IPS DF 6.9 (cell line): ENCODE measurements around the gene CPOX.
"Not testable (repeated sequence)": the region's sequence is repeated elsewhere in the genome, so short reads cannot be mapped to it uniquely, and the experiment has no call there.

Experiments used
- DNase-seq: peaks from one replicate; pipeline ENCODE4 v3.0.0-alpha.2; 2013; ENCODE audit warnings: low read depth, low spot score
- H3K27ac ChIP-seq: one replicate; pipeline ENCODE4 v1.5.1; 2013; ENCODE audit warnings: low read length, control low read depth
- H3K27me3 ChIP-seq: 2 replicates; pipeline ENCODE4 v1.6.1; 2013; ENCODE audit warnings: mild to moderate bottlenecking, low read length; ENCODE audit not compliant: control insufficient read depth, insufficient read depth
- H3K36me3 ChIP-seq: 2 replicates; pipeline ENCODE4 v1.6.1; 2013; ENCODE audit warnings: low read length; ENCODE audit not compliant: control insufficient read depth, insufficient read depth
- H3K4me1 ChIP-seq: 2 replicates; pipeline ENCODE4 v1.6.1; 2013; ENCODE audit warnings: low read length; ENCODE audit not compliant: control insufficient read depth, insufficient read depth
- H3K4me3 ChIP-seq: 2 replicates; pipeline ENCODE4 v1.5.1; 2013; ENCODE audit warnings: mild to moderate bottlenecking, low read length
- H3K9me3 ChIP-seq: 2 replicates; pipeline ENCODE4 v1.6.1; 2013; ENCODE audit warnings: low read length, inconsistent platforms; ENCODE audit not compliant: control insufficient read depth, insufficient read depth
- WGBS: extraction: QIAGEN DNeasy Blood & Tissue Kit; methylation state at CpG from one replicate; pipeline ENCODE4 v1.1.7; 2013; ENCODE audit warnings: mixed read lengths, missing lambda C conversion rate; ENCODE audit not compliant: insufficient read length, insufficient coverage; 5-methylcytosine and 5-hydroxymethylcytosine counted together

Gene CPOX

GRCh38 chr3:98563661-98564281, 29.6 kb downstream of the CPOX start:
- Histone ChIP-seq H3K4me1 (no peaks in the 10 kb centered on the region), H3K27me3 (no peaks in the 10 kb centered on the region), H3K27ac (no peak overlapping the region), H3K36me3 (no peaks in the 10 kb centered on the region), H3K4me3 (no peak overlapping the region), H3K9me3 (no peaks in the 10 kb centered on the region)
- DNase-seq, result no peak
- WGBS, result no CpG with 5 or more reads among the region's 4 CpGs

DNA sequence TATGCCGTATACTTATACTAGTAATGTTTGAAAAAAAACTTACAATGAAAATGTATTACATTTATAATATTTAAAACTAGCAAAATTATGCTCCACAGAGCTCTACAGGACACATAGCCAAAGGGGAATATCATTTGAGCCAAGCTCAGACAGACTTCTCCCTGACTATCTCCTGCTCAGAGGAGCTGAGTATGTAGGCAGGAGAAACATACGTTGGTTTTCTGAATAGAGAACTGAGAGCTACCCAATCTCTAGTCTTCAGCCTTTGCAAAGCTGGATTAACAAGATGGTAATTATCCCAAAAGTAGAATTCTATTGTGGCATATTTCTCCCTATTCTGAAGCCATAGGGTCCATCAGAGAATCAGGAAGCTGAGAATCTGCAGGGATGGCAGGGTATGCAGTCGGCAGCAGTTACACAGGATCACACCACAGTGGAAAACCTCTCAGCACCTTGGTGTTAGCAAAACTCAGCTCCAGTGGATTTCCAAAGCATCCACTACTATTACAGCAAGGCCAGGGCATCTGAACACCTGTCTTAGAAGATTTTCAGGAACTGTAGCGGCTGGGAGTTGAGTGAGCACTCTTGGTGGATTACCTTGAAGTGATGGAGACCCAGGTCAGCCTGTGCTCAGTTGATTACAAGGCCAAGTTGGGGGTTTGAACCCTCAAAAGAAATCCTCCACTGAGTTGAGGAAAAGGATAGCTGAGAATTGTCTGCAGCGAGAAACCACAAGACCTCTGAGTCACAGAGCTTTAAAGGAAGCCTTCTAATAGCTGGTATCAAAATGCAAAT, 31.5 kb downstream of the CPOX start:
- H3K9me3 ChIP-seq, result no peaks in the 10 kb centered on the region
- no CpG with 5 or more reads among the region's 5 CpGs for WGBS
- H3K4me3 ChIP-seq, result no peak overlapping the region
- no peak for DNase-seq
- no peaks in the 10 kb centered on the region for H3K36me3 ChIP-seq
- no peaks in the 10 kb centered on the region for H3K27me3 ChIP-seq
- no peak overlapping the region for H3K27ac ChIP-seq
- H3K4me1 ChIP-seq, result no peaks in the 10 kb centered on the region

DNA sequence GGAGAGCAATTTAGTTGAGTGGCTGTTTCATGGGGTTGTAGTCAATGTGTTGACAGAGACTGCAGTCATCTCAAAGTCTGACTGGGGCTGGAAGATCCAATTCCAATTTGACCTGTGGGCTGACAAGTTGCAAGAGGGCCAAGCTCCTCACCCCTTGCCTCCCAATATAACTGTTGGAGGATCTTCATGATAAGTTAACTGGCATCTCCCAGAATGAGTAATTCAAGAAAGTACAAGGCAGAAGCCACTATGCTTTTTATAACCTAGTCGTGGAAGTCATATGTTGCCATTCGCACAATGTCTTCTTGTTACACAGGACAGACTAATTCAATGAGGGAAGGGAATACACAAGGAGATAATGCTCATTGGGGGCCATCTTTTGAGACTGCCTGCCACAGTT, 32.5 kb downstream of the CPOX start:
- WGBS, result no CpG with 5 or more reads among the region's 2 CpGs
- DNase-seq, result no peak
- Histone ChIP-seq H3K9me3 (no peaks in the 10 kb centered on the region), H3K27ac (no peak overlapping the region), H3K36me3 (no peaks in the 10 kb centered on the region), H3K27me3 (no peaks in the 10 kb centered on the region), H3K4me1 (no peaks in the 10 kb centered on the region), H3K4me3 (no peak overlapping the region)

- H3K4me3 ChIP-seq, H3K27me3 ChIP-seq, H3K4me1 ChIP-seq, H3K9me3 ChIP-seq, H3K36me3 ChIP-seq, DNase-seq, H3K27ac ChIP-seq: not testable (repeated sequence)
- whole genome bisulfite sequencing, result no CpG with 5 or more reads among the region's 2 CpGs
Observed at GRCh38 chr3:98559769-98560168, 33.6 kb downstream of the CPOX start.

- Histone ChIP-seq H3K4me3 (no peak overlapping the region), H3K9me3 (no peaks in the 10 kb centered on the region), H3K27me3 (no peaks in the 10 kb centered on the region), H3K4me1 (no peaks in the 10 kb centered on the region), H3K27ac (no peak overlapping the region), H3K36me3 (no peaks in the 10 kb centered on the region)
- no peak for DNase-seq
- no CpG with 5 or more reads among the region's 6 CpGs for WGBS
Observed at GRCh38 chr3:98558100-98558827, 35.1 kb downstream of the CPOX start.

GRCh38 chr3:98557324-98558010, 35.9 kb downstream of the CPOX start:
- 100% methylated on average over 1 of the region's 4 CpGs for WGBS
- H3K4me1 ChIP-seq, result no peaks in the 10 kb centered on the region
- no peaks in the 10 kb centered on the region for H3K27me3 ChIP-seq

GRCh38 chr3:98556164-98557130, 37.0 kb downstream of the CPOX start:
- H3K27ac ChIP-seq, result no peak overlapping the region
- no peaks in the 10 kb centered on the region for H3K9me3 ChIP-seq
- no peaks in the 10 kb centered on the region for H3K4me1 ChIP-seq
- DNase-seq, result no peak
- H3K4me3 ChIP-seq, result no peak overlapping the region
- WGBS, result 100% methylated on average over 1 of the region's 7 CpGs
- H3K27me3 ChIP-seq, result no peaks in the 10 kb centered on the region
- H3K36me3 ChIP-seq, result no peaks in the 10 kb centered on the region

More at GRCh38 chr3:98557324-98558010, 35.9 kb downstream of the CPOX start:
- Histone ChIP-seq H3K9me3 (no peaks in the 10 kb centered on the region), H3K4me3 (no peak overlapping the region), H3K27ac (no peak overlapping the region), H3K36me3 (no peaks in the 10 kb centered on the region)
- DNase-seq, result no peak

- no peak for DNase-seq
- Histone ChIP-seq H3K27me3 (no peaks in the 10 kb centered on the region), H3K9me3 (no peaks in the 10 kb centered on the region), H3K4me1 (no peaks in the 10 kb centered on the region), H3K36me3 (no peaks in the 10 kb centered on the region), H3K4me3 (no peak overlapping the region), H3K27ac (no peak overlapping the region)
- no CpG with 5 or more reads among the region's 4 CpGs for WGBS
Observed at GRCh38 chr3:98555025-98555379, 38.4 kb downstream of the CPOX start.

DNA sequence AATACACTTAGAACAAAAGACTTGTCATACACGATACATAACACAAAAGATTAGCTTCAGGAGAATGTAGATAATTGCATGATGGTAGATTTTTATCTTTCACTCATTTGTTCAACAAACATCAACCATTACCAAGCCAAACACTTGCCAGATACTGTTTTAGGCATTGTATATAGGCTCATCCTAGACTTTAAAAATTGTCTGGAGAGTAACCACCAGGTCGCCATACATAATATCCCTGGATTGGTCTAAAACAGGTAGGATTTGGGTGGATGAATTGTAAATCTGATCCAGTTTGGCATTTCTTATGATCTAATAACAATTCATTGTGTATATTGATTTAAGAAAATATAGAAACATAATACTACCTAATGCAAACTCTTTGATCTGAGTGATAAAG, 38.8 kb downstream of the CPOX start:
- Histone ChIP-seq H3K4me1 (no peaks in the 10 kb centered on the region), H3K9me3 (no peaks in the 10 kb centered on the region), H3K36me3 (no peaks in the 10 kb centered on the region), H3K4me3 (no peak overlapping the region), H3K27me3 (no peaks in the 10 kb centered on the region), H3K27ac (no peak overlapping the region)
- no peak for DNase-seq
- no CpG with 5 or more reads among the region's 2 CpGs for WGBS
